IMR-90 (cell line): ENCODE results near the gene SOX6.

ENCODE experiments used
- CEBPB ChIP-seq: IDR thresholded peaks from 2 replicates; pipeline ENCODE4 v1.6.1; 2012; ENCODE audit warnings: low read depth, low read length, improper control_type of control experiment
- FOS ChIP-seq: fragments of 150-350 bp; IDR thresholded peaks from 2 replicates; pipeline ENCODE4 v1.6.1; 2016; ENCODE audit warnings: low read depth, low read length
- POLR2A ChIP-seq: IDR thresholded peaks from 2 replicates; pipeline ENCODE4 v1.6.1; 2012; ENCODE audit warnings: mild to moderate bottlenecking, low read depth, low read length
- RAD21 ChIP-seq: IDR thresholded peaks from 2 replicates; pipeline ENCODE4 v1.6.1; 2012; ENCODE audit warnings: low read length, improper control_type of control experiment
- TF ChIP-seq, protein P1 (sequence below): conservative IDR thresholded peaks from 2 replicates; pipeline ENCODE4 v1.5.1; 2012; ENCODE audit warnings: mild to moderate bottlenecking, low read depth, low read length, improper control_type of control experiment

DNA sequence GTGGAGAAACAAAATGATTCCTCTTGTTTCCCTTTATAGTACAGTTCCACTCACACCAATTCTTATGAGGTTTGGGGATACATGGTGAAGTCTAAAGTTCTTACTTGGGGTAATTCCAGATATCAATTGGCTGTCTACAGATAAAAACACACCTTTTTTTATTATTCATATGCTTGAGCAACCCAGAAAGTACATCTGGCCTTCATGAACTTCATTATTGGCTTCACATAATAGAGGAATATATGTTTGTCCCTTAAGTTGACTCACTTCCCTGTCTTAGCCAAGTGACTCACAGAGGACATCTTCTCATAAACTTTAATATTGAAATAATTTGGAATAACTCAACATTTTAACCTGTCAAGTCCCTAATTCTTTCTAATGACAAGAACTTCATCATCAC lies 36.3 kb upstream of the SOX6 start:
- TF ChIP-seq POLR2A (no peak), RAD21 (no peak), FOS (no peak), CEBPB (no peak)
- TF ChIP-seq, protein P1, sequence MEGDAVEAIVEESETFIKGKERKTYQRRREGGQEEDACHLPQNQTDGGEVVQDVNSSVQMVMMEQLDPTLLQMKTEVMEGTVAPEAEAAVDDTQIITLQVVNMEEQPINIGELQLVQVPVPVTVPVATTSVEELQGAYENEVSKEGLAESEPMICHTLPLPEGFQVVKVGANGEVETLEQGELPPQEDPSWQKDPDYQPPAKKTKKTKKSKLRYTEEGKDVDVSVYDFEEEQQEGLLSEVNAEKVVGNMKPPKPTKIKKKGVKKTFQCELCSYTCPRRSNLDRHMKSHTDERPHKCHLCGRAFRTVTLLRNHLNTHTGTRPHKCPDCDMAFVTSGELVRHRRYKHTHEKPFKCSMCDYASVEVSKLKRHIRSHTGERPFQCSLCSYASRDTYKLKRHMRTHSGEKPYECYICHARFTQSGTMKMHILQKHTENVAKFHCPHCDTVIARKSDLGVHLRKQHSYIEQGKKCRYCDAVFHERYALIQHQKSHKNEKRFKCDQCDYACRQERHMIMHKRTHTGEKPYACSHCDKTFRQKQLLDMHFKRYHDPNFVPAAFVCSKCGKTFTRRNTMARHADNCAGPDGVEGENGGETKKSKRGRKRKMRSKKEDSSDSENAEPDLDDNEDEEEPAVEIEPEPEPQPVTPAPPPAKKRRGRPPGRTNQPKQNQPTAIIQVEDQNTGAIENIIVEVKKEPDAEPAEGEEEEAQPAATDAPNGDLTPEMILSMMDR, result no peak
